ENCODE measurements around the gene TPSAB1. TPM values are rescaled to one million over a fixed set of nuclear protein-coding genes. Genes with fewer than 3 reads are reported as not detected.
"Not testable (repeated sequence)": the region's sequence is repeated elsewhere in the genome, so short reads cannot be mapped to it uniquely, and the experiment has no call there.

TPSAB1 gene
- total RNA-seq, 2 donors from 2014 or later, result 12.2 to 48.3 TPM

GRCh38 chr16:1221628-1222552 lies 18.6 kb upstream of the TPSAB1 start:
- intact Hi-C loops (cut with DNase I), result no loop called here
- DNase-seq (ENCODE audit: low spot score), result no peak

- no peak for DNase-seq (ENCODE audit: low spot score)
- intact Hi-C loops (cut with DNase I), result no loop called here
Measured at GRCh38 chr16:1222553-1223354, 17.8 kb upstream of the TPSAB1 start.

- intact Hi-C loops (cut with DNase I), result no loop called here
- no peak for DNase-seq (ENCODE audit: low spot score)
Measured at GRCh38 chr16:1223355-1224214, 16.9 kb upstream of the TPSAB1 start.

- intact Hi-C loops (cut with DNase I), result no loop called here
- DNase-seq (ENCODE audit: low spot score), result no peak
Measured at GRCh38 chr16:1224558-1224957, 15.9 kb upstream of the TPSAB1 start.

- no peak for DNase-seq (ENCODE audit: low spot score)
- intact Hi-C loops (cut with DNase I), result no loop called here
Measured at GRCh38 chr16:1225051-1225451, 15.5 kb upstream of the TPSAB1 start, which contains the start of gene TPSG1. Gene TPSG1, minus strand, starts transcription at chr16:1225268. Its CDS starts 16 bp downstream, at chr16:1225252.

- DNase-seq (ENCODE audit: low spot score); intact Hi-C loops (cut with DNase I): not testable (repeated sequence)
Measured at GRCh38 chr16:1225728-1226311, 14.7 kb upstream of the TPSAB1 start.

- intact Hi-C loops (cut with DNase I); DNase-seq (ENCODE audit: low spot score): not testable (repeated sequence)
Measured at GRCh38 chr16:1226692-1227091, 13.8 kb upstream of the TPSAB1 start.

- DNase-seq (ENCODE audit: low spot score); intact Hi-C loops (cut with DNase I): not testable (repeated sequence)
Measured at GRCh38 chr16:1228227-1228626, 12.3 kb upstream of the TPSAB1 start.

GRCh38 chr16:1229476-1229875 lies 11.0 kb upstream of the TPSAB1 start:
- DNase-seq (ENCODE audit: low spot score); intact Hi-C loops (cut with DNase I): not testable (repeated sequence)

- DNase-seq (ENCODE audit: low spot score); intact Hi-C loops (cut with DNase I): not testable (repeated sequence)
Measured at GRCh38 chr16:1230084-1230470, 10.4 kb upstream of the TPSAB1 start, which contains the start of gene TPSB2. Gene TPSB2, minus strand, starts transcription at chr16:1230184. Its CDS starts 233 bp downstream, at chr16:1229951.

- intact Hi-C loops (cut with DNase I); DNase-seq (ENCODE audit: low spot score): not testable (repeated sequence)
Measured at GRCh38 chr16:1230471-1231212, 9.9 kb upstream of the TPSAB1 start.

GRCh38 chr16:1231301-1231700 lies 9.2 kb upstream of the TPSAB1 start:
- DNase-seq (ENCODE audit: low spot score); intact Hi-C loops (cut with DNase I): not testable (repeated sequence)

- DNase-seq (ENCODE audit: low spot score); intact Hi-C loops (cut with DNase I): not testable (repeated sequence)
Measured at GRCh38 chr16:1232049-1232748, 8.3 kb upstream of the TPSAB1 start.

- intact Hi-C loops (cut with DNase I); DNase-seq (ENCODE audit: low spot score): not testable (repeated sequence)
Measured at GRCh38 chr16:1236659-1237058, 3.8 kb upstream of the TPSAB1 start.

- intact Hi-C loops (cut with DNase I), result no loop called here
- no peak for DNase-seq (ENCODE audit: low spot score)
Measured at GRCh38 chr16:1237990-1238389, 2.5 kb upstream of the TPSAB1 start.

GRCh38 chr16:1238909-1239308 lies 1.6 kb upstream of the TPSAB1 start:
- intact Hi-C loops (cut with DNase I); DNase-seq (ENCODE audit: low spot score): not testable (repeated sequence)

GRCh38 chr16:1239575-1239974 lies 930 bp upstream of the TPSAB1 start:
- DNase-seq (ENCODE audit: low spot score); intact Hi-C loops (cut with DNase I): not testable (repeated sequence)

All from posterior vena cava (tissue), 2 donors.